Adipocyte (in vitro differentiated cells): ENCODE measurements around the gene VPS37C.

ENCODE experiments used
- DNase-seq: peaks from one replicate; pipeline ENCODE4 v3.0.0-alpha.2; 2015; ENCODE audit warnings: low read depth
- H3K27me3 ChIP-seq: replicated peaks from 2 replicates; pipeline ENCODE4 v1.7.0; 2013; ENCODE audit warnings: mild to moderate bottlenecking, low read length, moderate library complexity; ENCODE audit not compliant: control insufficient read depth, insufficient read depth
- H3K36me3 ChIP-seq: 2 replicates; pipeline ENCODE4 v1.7.0; 2013; ENCODE audit warnings: low read length, mild to moderate bottlenecking, moderate library complexity; ENCODE audit not compliant: control insufficient read depth, insufficient read depth, severe bottlenecking
- H3K4me1 ChIP-seq: 2 replicates; pipeline ENCODE4 v1.7.0; 2013; ENCODE audit warnings: mild to moderate bottlenecking, low read length, moderate library complexity; ENCODE audit not compliant: control insufficient read depth, insufficient read depth
- H3K4me3 ChIP-seq: 2 replicates; pipeline ENCODE4 v1.7.0; 2013; ENCODE audit warnings: mild to moderate bottlenecking, low read length, moderate library complexity
- H3K9ac ChIP-seq: 2 replicates; pipeline ENCODE4 v1.7.0; 2013; ENCODE audit warnings: mild to moderate bottlenecking, low read length, moderate library complexity
- H3K9me3 ChIP-seq: 2 replicates; pipeline ENCODE4 v1.7.0; 2013; ENCODE audit warnings: mild to moderate bottlenecking, low read length, moderate library complexity; ENCODE audit not compliant: control insufficient read depth

The VPS37C gene

DNA sequence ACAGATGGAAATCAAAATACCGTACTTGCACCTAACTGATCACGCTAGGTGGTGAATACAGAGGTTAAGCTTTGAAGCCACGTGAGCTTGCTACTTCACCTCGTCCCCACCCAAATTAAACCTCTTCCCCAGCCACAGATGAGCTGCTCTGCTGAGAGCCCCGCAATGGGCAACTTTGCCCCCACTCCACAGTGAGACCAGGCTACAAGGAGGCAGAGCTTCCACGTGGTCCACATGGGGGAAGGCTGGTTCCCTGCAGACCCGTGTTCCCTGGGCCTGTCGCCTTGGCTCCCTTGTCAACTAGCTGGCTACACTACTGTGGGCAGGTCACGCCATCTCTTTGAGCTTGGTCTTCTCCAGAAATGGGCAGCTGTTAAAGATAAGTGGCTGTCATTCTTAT lies 48.0 kb downstream of the VPS37C start:
- H3K4me3 ChIP-seq: no peak overlapping the region
- H3K9me3 ChIP-seq: no peaks in the 10 kb centered on the region
- H3K9ac ChIP-seq: no peak overlapping the region
- H3K27me3 ChIP-seq: peaks cover 44% of the 10 kb centered on the region
- no peaks in the 10 kb centered on the region for H3K4me1 ChIP-seq
- no peak for DNase-seq
- no peaks in the 10 kb centered on the region for H3K36me3 ChIP-seq

DNA sequence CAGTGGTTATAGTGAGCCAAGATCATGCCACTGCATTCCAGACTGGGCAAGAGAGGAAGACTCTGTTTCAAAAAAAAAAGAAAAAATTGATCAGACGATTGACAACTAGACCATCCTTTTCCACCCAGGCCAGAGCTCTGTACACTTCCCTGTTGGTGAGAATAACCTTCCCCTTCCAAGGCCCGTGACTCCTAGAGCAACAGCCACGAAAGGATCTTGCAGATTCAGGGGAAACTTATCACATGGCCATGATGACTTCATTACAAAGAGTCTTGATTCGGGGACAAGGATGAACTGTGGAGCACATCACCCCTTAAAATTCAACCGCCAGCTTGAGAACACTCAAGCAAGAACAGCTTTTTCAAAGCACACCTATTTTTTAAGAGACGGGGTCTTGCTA lies 48.7 kb downstream of the VPS37C start:
- no peak for DNase-seq
- H3K4me3 ChIP-seq: no peak overlapping the region
- H3K36me3 ChIP-seq: no peaks in the 10 kb centered on the region
- no peaks in the 10 kb centered on the region for H3K9me3 ChIP-seq
- no peak overlapping the region for H3K9ac ChIP-seq
- no peaks in the 10 kb centered on the region for H3K4me1 ChIP-seq
- H3K27me3 ChIP-seq: peaks cover 41% of the 10 kb centered on the region

DNA sequence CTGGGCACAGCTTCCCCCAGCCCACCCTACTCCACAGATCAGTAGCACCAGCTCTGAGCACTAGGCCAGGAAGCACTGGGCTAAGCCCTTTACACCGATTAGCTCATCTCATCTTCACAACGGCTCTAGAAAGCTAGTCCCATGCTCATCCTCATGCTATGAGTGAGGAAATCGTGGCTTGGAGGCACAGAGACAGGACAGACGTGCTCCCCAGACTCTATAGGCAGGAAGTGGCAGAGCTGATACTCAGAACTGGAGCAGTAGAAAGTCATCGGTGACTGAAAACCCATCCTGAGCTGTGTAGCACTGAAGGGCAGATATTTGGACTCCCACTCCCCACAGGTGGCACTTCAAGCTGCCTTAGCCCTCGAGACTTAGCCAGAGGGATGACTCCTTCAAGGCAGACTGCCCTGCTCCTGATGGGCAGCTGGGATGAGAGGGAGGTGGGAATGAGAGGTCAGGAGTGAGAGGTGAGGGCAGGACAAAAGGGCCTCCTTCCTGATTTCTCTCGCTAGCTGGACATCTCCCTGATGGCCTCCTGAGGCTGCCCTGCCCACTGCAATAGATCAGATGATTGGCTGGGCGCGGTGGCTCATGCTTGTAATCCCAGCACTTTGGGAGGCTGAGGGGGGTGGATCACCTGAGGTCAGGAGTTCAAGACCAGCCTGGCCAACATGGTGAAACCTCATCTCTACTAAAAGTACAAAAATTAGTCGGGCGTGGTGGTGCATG lies 49.3 kb downstream of the VPS37C start:
- no peak for DNase-seq
- H3K4me3 ChIP-seq: no peak overlapping the region
- no peaks in the 10 kb centered on the region for H3K36me3 ChIP-seq
- no peaks in the 10 kb centered on the region for H3K4me1 ChIP-seq
- H3K27me3 ChIP-seq: peaks cover 39% of the 10 kb centered on the region
- no peak overlapping the region for H3K9ac ChIP-seq
- H3K9me3 ChIP-seq: no peaks in the 10 kb centered on the region

DNA sequence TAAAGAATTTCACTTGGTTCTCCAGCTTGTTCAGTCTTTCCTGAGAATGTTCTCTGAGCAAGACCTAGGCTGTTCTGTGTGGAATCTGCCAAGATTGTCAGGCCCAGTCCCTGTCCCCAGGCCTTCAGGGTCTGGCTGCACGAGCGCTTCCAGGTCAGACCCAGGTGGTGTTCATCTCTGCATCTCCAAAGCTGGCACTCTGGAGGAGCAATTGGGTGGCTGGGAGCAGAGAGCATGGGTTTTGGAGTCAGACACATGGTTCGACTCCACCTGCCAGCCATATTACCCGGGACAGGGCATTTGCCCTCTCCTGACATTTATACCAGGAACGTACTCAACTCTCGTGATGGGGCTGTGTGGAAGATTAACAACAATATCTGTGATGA lies 50.2 kb downstream of the VPS37C start:
- H3K27me3 ChIP-seq: peaks cover 40% of the 10 kb centered on the region
- H3K9ac ChIP-seq: no peak overlapping the region
- no peaks in the 10 kb centered on the region for H3K4me1 ChIP-seq
- DNase-seq: no peak
- no peaks in the 10 kb centered on the region for H3K36me3 ChIP-seq
- H3K4me3 ChIP-seq: no peak overlapping the region
- no peaks in the 10 kb centered on the region for H3K9me3 ChIP-seq

DNA sequence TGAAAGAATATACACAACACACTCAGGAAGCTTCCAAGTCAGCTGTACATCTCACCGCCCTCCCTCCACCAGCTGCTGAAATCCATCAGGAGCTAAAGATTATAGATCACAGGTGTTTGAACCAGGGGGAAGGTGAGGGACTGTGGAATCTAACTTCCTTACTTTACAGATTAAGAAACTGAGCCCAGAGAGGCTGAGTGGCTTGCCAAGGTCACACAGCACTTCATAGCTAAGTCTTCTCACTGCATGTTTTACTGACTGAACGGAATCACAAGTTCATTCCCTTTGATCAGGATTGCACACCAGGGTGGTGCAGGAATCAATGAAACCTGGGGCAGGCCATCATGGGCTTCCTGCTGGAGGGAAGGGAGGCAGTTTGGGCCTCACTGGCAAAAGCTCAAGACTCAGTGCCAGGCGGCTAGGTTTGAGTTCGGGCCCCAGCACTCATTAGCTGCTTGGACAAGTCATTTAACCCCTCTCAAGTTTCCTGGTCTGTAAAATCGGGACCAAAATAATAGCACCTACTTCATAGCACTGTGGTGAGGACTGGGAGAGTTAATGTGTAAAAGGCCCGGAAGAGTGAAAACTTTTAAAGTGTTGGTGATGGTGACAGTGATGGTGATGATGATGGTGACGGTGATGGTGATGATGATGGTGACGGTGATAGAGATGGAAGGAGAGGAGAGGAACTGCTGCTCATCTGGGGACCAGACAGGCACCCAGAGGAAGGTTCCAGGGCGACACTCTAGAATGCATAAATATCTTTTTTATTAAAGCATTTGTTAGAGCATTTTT lies 50.8 kb downstream of the VPS37C start:
- no peaks in the 10 kb centered on the region for H3K9me3 ChIP-seq
- no peak overlapping the region for H3K9ac ChIP-seq
- no peak overlapping the region for H3K4me3 ChIP-seq
- H3K4me1 ChIP-seq: no peaks in the 10 kb centered on the region
- H3K27me3 ChIP-seq: peaks cover 37% of the 10 kb centered on the region
- no peaks in the 10 kb centered on the region for H3K36me3 ChIP-seq
- no peak for DNase-seq

DNA sequence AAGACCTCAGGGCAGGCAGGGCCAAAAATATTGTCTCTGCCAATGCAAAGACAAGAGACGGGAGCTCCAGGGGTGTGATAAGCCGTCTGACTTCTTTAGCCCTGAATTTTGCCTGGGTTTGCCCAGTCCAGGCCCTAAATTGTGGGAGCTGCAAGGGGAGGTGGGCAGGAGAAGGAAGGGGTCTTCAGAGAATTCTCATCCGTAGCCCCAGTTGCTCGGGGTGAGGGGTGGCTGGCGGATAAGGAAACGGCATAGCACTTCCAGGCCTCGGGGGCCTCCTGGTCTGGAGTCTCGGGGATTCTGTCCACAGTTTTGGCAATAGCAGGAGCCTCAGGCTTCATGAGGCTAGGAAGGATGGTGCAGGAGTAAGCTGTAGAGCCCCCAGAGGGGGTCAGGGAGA lies 51.6 kb downstream of the VPS37C start:
- no peaks in the 10 kb centered on the region for H3K9me3 ChIP-seq
- no peak for DNase-seq
- H3K4me3 ChIP-seq: no peak overlapping the region
- H3K36me3 ChIP-seq: no peaks in the 10 kb centered on the region
- no peak overlapping the region for H3K9ac ChIP-seq
- no peaks in the 10 kb centered on the region for H3K4me1 ChIP-seq
- H3K27me3 ChIP-seq: peaks cover 30% of the 10 kb centered on the region

DNA sequence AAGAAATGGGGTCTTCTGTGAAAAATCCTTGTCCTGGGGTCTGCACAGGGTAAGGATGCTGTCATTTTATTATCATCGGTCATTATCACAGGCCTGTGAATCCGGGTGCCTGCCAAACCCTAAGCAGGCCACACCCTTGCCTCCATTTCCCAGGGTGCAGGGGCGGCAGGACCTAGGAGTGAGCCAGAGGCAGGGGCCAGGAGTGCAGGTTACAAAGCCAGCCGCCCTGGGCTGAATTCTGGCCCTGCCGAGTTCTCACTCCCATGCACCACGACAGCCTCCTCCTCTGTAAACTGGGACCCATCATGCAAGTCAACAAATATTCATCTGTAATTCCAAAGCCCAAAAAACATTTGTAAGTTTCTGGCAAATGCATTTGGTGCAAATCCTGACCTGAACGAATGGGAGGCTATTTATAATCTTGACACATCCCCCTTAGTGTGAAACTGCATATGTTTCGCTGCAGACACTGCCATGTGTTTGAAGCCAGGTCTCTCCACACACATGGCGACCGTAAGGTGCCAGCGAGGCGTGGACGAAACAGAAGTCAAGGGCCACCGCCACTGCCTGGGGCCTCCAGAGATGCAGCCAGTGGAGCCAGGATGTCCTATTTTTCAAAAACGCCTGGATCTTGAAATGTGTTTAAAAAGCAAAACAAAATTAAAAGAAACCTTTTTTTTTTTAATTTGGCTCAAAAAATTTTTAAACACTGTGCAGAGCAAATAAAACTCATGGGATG lies 52.2 kb downstream of the VPS37C start:
- H3K9ac ChIP-seq: no peak overlapping the region
- DNase-seq: no peak
- no peaks in the 10 kb centered on the region for H3K36me3 ChIP-seq
- no peaks in the 10 kb centered on the region for H3K4me1 ChIP-seq
- H3K9me3 ChIP-seq: no peaks in the 10 kb centered on the region
- no peak overlapping the region for H3K4me3 ChIP-seq
- H3K27me3 ChIP-seq: peaks cover 28% of the 10 kb centered on the region

DNA sequence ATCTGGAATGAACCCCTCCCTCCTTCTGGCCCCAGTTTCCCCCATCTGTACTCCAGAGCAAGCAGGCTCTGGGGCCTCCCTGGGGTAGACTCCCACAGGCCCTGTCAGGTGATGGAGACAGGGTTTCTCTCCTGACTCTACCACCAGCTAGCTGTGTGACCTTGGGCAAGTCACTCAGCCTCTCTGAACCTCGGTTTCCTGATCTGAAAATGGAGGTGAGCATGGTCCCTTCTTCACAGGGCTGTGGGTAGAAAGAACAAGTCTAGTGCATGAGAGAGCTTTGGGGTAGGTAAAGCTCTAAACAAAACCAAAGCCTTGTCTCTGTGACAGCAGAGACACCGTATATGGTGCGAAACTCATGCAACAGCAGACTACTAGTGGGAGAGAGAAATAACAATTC lies 53.3 kb downstream of the VPS37C start:
- Histone ChIP-seq H3K4me1 (no peaks in the 10 kb centered on the region), H3K27me3 (peaks cover 28% of the 10 kb centered on the region), H3K36me3 (no peaks in the 10 kb centered on the region), H3K9ac (no peak overlapping the region), H3K4me3 (no peak overlapping the region), H3K9me3 (no peaks in the 10 kb centered on the region)
- DNase-seq: no peak

DNA sequence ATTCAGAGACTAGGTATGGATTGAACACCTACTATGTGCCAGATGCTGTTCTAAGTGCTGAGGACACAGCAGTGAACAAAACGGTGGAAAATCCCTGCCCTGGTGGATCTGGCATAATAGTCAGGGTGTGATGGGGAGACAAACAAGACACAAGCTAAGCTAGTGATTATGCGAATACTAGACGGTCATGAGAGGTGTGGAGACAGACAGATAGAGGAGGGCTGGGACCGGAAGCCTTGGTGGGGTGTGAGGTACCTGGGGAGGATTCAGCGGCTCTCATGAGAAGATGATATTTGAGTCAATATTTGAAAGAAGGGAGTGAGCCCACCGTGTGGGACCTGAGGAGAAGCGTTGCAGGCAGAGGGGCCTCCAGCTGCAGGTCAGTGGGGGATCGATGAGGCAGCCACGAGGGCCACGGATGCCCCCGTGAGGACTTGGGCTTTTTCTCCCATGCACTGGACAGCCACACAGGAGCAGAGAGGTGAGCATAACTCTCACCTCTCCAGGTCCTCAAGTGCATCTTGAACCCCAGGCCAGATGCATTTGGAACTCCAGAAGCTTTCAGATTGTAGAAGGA lies 54.2 kb downstream of the VPS37C start:
- H3K4me1 ChIP-seq: no peaks in the 10 kb centered on the region
- H3K9ac ChIP-seq: no peak overlapping the region
- H3K36me3 ChIP-seq: no peaks in the 10 kb centered on the region
- H3K27me3 ChIP-seq: peaks cover 30% of the 10 kb centered on the region
- H3K9me3 ChIP-seq: no peaks in the 10 kb centered on the region
- no peak for DNase-seq
- H3K4me3 ChIP-seq: no peak overlapping the region

DNA sequence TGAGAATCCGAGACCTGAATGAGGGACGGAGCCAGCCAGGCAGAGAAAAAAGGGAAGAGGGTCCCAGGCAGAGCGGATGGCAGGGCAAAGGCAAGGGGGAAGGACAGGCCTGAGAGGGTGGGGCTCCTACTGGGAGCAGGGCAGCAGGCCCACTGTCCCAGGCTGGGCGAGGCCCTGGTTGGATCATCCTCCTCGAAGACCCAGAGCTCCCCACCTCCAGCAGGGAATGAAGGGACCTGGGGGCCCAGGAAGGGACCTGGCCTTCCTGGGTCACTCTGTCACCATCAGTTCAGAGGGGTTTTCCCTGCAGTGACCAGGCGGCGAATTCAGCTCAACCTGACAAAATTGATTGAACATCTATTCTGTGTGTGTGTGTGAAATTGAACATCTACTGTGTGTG lies 54.9 kb downstream of the VPS37C start:
- Histone ChIP-seq H3K36me3 (no peaks in the 10 kb centered on the region), H3K9ac (no peak overlapping the region), H3K4me3 (no peak overlapping the region), H3K4me1 (no peaks in the 10 kb centered on the region), H3K9me3 (no peaks in the 10 kb centered on the region), H3K27me3 (peaks cover 24% of the 10 kb centered on the region)
- no peak for DNase-seq

DNA sequence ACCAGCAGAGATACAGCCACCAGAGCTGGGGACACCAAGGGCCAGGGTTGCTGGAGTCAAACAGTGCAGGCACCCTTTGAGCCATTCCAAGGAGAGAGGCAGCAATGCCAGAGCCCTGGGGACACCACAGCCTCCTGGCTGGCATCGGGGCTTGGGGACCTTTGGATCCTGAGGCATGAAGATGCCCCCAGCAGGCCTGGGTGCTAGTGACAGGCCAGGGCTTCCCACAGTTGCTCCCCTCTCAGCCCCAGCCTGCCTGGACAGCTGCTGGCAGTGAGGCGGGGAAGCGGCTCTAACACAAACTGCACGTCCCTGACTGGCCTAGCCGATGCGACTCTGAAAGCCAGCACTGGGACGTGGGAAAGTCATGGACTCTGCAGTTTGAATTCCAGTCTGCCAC lies 56.3 kb downstream of the VPS37C start:
- no peak overlapping the region for H3K4me3 ChIP-seq
- no peak overlapping the region for H3K9ac ChIP-seq
- no peak for DNase-seq
- no peaks in the 10 kb centered on the region for H3K36me3 ChIP-seq
- H3K9me3 ChIP-seq: no peaks in the 10 kb centered on the region
- H3K4me1 ChIP-seq: no peaks in the 10 kb centered on the region
- H3K27me3 ChIP-seq: peaks cover 12% of the 10 kb centered on the region
